ENCODE results near the gene DQX1. TPM values are rescaled to one million over a fixed set of nuclear protein-coding genes. Genes with fewer than 3 reads are reported as not detected.

DQX1 gene
- total RNA-seq, 1 donor from 2014 or later: not detected

DNA sequence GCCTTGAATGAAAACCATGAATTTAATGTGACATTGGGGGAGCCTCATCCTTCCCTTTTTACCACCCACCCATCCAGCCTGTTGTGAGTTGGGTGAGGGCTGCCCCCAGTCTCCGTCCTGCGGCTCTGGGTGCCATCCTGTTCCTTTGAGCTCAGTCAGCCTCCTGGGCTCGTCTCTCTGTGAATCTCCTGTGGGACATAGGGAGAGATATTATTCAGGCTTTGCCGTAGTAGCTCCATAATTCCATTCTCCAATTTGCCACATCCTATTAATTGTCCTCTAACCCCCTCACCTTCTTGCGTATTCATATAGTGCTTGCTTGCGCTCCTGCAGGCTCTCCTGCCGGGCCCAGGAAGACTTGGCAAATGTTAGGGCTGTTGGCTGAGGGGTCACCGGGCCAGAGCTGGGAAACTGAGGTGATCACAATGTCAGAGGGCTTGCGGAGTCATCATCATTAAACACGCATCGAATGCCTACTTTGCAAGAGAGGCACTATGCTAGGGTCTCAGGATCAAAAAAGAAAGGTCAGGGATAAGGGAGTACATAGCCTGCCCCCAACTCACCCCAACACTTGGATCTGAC lies 709 bp upstream of the DQX1 start:
- Mint-ChIP-seq H3K4me1 (ENCODE audit: low read depth) (peaks cover 30% of the 10 kb centered on the region), H3K36me3 (ENCODE audit: low read depth) (peaks cover 19% of the 10 kb centered on the region), H3K4me3 (ENCODE audit: unreplicated experiment) (no peak overlapping the region), H3K27ac (ENCODE audit: unreplicated experiment) (no peak overlapping the region), H3K9me3 (ENCODE audit: low read depth) (no peaks in the 10 kb centered on the region), H3K27me3 (ENCODE audit: low read depth) (peaks cover 8% of the 10 kb centered on the region)
- peak; percentile 50 for DNase-seq (ENCODE audit: low spot score)
- TF ChIP-seq, protein P1, sequence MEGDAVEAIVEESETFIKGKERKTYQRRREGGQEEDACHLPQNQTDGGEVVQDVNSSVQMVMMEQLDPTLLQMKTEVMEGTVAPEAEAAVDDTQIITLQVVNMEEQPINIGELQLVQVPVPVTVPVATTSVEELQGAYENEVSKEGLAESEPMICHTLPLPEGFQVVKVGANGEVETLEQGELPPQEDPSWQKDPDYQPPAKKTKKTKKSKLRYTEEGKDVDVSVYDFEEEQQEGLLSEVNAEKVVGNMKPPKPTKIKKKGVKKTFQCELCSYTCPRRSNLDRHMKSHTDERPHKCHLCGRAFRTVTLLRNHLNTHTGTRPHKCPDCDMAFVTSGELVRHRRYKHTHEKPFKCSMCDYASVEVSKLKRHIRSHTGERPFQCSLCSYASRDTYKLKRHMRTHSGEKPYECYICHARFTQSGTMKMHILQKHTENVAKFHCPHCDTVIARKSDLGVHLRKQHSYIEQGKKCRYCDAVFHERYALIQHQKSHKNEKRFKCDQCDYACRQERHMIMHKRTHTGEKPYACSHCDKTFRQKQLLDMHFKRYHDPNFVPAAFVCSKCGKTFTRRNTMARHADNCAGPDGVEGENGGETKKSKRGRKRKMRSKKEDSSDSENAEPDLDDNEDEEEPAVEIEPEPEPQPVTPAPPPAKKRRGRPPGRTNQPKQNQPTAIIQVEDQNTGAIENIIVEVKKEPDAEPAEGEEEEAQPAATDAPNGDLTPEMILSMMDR (IDR thresholded peaks at IDR 0.05): no peak

DNA sequence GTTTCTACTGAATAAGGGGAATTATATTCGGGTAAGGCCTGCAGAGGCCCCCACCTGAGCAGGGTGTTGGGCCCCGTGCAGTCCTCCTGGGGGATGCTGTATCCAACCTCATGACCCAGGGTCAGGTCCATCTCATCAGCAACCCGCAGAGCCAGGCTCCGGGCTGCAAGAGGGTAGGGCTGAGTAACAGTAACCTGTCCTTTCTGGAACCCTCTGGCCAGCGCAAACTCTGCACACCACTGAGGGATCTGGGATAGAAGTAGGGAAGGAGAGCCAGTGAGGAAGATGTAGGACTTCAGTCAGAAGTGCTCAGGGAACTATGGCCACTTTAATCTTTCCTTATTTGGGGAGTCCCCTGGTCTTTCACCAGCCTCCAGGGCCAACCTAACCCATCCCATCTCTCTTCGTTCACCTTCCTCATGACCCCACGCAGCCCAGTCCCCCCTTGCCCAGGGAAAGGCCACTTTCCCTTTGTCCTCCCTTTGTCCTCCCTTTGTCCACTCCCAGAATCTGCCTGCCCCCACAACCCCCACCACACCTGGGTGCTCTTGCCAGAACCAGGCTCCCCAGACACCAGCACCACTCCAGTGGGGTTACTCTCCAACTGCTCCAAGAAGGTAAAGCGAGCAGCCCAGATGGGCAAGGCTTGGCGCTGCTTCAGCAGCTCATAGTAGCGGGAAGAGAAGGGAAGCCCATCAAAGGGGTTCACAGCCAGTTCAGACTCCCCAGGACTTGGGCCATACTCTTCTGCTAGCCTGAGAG lies 895 bp downstream of the DQX1 start:
- TF ChIP-seq, protein P1 (IDR thresholded peaks at IDR 0.05): no peak
- H3K27ac Mint-ChIP-seq (ENCODE audit: unreplicated experiment): no peak overlapping the region
- no peaks in the 10 kb centered on the region for H3K9me3 Mint-ChIP-seq (ENCODE audit: low read depth)
- H3K27me3 Mint-ChIP-seq (ENCODE audit: low read depth): peaks cover 19% of the 10 kb centered on the region
- peaks cover 19% of the 10 kb centered on the region for H3K4me1 Mint-ChIP-seq (ENCODE audit: low read depth)
- DNase-seq (ENCODE audit: low spot score): peak; percentile 72
- H3K4me3 Mint-ChIP-seq (ENCODE audit: unreplicated experiment): no peak overlapping the region
- peaks cover 19% of the 10 kb centered on the region for H3K36me3 Mint-ChIP-seq (ENCODE audit: low read depth)

DNA sequence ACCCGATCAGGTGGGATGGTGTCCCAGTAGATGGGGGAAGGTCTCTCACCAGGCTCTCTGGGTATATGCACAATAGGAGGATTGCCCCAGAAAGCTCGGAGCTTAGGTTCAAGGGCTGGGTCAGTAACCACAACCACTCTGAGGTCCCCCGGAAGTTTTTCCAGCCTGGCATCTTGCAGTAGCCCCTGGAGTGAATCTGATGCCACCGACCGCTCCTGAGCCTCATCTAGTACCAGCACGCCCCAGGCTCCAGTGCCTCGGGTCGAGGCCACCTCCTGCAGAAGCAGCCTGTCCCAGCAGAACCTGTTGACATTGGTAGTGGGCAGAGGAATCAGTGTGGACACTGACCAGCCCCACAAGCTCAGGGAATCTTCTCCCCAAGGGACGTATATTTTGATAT lies 2.0 kb downstream of the DQX1 start:
- DNase-seq (ENCODE audit: low spot score): peak; percentile 73
- Mint-ChIP-seq H3K4me1 (ENCODE audit: low read depth) (peaks cover 18% of the 10 kb centered on the region), H3K9me3 (ENCODE audit: low read depth) (no peaks in the 10 kb centered on the region), H3K27ac (ENCODE audit: unreplicated experiment) (no peak overlapping the region), H3K36me3 (ENCODE audit: low read depth) (peaks cover 18% of the 10 kb centered on the region), H3K4me3 (ENCODE audit: unreplicated experiment) (no peak overlapping the region), H3K27me3 (ENCODE audit: low read depth) (peaks cover 30% of the 10 kb centered on the region)
- TF ChIP-seq, protein P1 (IDR thresholded peaks at IDR 0.05): no peak

DNA sequence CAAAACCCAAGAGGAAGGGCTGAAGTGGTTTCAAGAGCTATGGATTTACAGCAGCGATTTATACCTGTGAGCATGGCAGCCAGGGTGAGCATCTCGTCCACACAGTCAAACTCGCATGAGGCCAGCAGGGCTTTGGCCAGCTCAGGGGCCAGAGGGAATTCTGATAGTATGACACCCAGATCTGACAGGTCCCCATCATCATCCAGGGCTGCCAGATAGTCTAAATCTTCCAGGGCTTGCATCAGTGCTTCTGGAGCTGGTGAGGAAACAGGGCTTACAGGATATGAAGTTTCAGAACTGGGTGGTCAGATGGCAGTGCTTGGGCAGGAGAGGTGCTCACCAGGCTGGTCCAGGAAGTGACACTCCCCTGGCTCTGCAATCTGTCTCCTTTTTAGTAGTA lies 3.5 kb downstream of the DQX1 start:
- Mint-ChIP-seq H3K4me3 (ENCODE audit: unreplicated experiment) (no peak overlapping the region), H3K27me3 (ENCODE audit: low read depth) (peaks cover 44% of the 10 kb centered on the region), H3K4me1 (ENCODE audit: low read depth) (peaks cover 3% of the 10 kb centered on the region), H3K27ac (ENCODE audit: unreplicated experiment) (no peak overlapping the region), H3K9me3 (ENCODE audit: low read depth) (no peaks in the 10 kb centered on the region), H3K36me3 (ENCODE audit: low read depth) (peaks cover 15% of the 10 kb centered on the region)
- TF ChIP-seq, protein P1 (IDR thresholded peaks at IDR 0.05): no peak
- DNase-seq (ENCODE audit: low spot score): peak; percentile 24

DNA sequence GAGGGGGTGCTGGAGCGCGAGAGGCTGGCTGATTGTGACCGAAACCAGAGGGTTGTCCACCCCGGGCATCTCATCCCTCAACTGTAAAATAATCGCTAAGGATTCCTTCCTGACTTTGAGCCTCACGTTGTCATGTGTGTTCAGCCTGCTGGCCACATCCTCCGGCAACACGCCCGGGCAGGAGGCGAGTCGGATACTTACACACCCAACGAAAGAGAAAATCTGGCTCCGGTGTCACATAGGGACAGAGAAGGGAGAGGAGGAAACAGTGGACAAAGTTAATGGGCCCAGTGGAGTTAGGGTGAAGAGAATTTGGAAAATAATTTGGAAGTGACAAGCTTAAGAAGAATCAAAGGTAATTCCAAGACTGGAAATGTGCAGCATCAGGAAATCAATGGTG lies 9.4 kb downstream of the DQX1 start:
- peaks cover 73% of the 10 kb centered on the region for H3K27me3 Mint-ChIP-seq (ENCODE audit: low read depth)
- H3K27ac Mint-ChIP-seq (ENCODE audit: unreplicated experiment): no peak overlapping the region
- TF ChIP-seq, protein P1 (IDR thresholded peaks at IDR 0.05): no peak
- no peaks in the 10 kb centered on the region for H3K9me3 Mint-ChIP-seq (ENCODE audit: low read depth)
- no peaks in the 10 kb centered on the region for H3K36me3 Mint-ChIP-seq (ENCODE audit: low read depth)
- no peak for DNase-seq (ENCODE audit: low spot score)
- H3K4me3 Mint-ChIP-seq (ENCODE audit: unreplicated experiment): no peak overlapping the region
- H3K4me1 Mint-ChIP-seq (ENCODE audit: low read depth): peaks cover 7% of the 10 kb centered on the region

Measured in chondrocyte (in vitro differentiated cells).